Mesothelial cell of epicardium (in vitro differentiated cells): ENCODE data around the gene ARHGAP1. TPM values are rescaled to one million over a fixed set of nuclear protein-coding genes. Genes with fewer than 3 reads are reported as not detected.

Source experiments
- DNase-seq, 2 experiments: peaks; one replicate each; pipeline ENCODE4 v3.0.0; 2021; ENCODE audit warnings: low spot score in 2 of 2; ENCODE audit not compliant: unreplicated experiment in 2 of 2
- H3K27ac Mint-ChIP-seq: 2 replicates; pipeline ENCODE4 v1.8.0; 2021; ENCODE audit warnings: mixed read lengths
- H3K27me3 Mint-ChIP-seq: 2 replicates; pipeline ENCODE4 v1.8.0; 2021; ENCODE audit warnings: low read depth, mixed read lengths
- H3K36me3 Mint-ChIP-seq: 2 replicates; pipeline ENCODE4 v1.8.0; 2021; ENCODE audit warnings: mixed read lengths
- H3K4me1 Mint-ChIP-seq: 2 replicates; pipeline ENCODE4 v1.8.0; 2021; ENCODE audit warnings: mixed read lengths
- H3K4me3 Mint-ChIP-seq: 2 replicates; pipeline ENCODE4 v1.8.0; 2021; ENCODE audit warnings: mild to moderate bottlenecking, moderate library complexity, mixed read lengths
- H3K9me3 Mint-ChIP-seq: 2 replicates; pipeline ENCODE4 v1.8.0; 2021; ENCODE audit warnings: mixed read lengths
- total RNA-seq: library from RNA; stranded (reverse); gene quantifications from 3 replicates; pipeline ENCODE4 v1.2.1, GENCODE V29; 2021
- TF ChIP-seq, protein P1 (sequence below): fragments of 200-600 bp; sonication (generic); IDR thresholded peaks from one replicate; pipeline ENCODE4 v1.5.0; 2021; ENCODE audit warnings: antibody characterized with exemption; ENCODE audit not compliant: unreplicated experiment

Gene ARHGAP1
- total RNA-seq, 1 donor from 2014 or later: 49.4 TPM

DNA sequence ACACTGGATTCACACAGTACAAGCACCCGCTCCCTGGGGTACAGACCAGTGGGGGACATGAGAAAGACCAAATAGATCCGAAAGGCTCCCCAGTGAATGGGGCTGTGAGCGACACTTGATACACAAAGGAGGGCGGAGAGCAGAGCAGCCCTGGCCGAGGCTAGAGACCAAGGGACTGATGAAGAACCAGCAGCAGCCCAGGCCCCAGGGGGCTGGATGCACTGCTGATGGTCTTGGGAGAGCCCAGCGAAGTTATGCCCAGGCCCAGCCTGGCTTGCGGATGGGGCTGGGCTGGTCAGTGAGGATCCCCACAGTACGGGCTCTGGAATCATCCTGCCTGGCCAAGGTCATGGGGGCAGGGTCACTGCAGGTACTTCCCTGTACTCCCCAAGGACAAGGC lies 23.2 kb downstream of the ARHGAP1 start:
- Mint-ChIP-seq H3K4me3 (no peak overlapping the region), H3K36me3 (peaks cover 11% of the 10 kb centered on the region), H3K4me1 (peaks cover 17% of the 10 kb centered on the region), H3K27me3 (no peaks in the 10 kb centered on the region), H3K27ac (no peak overlapping the region), H3K9me3 (no peaks in the 10 kb centered on the region)
- no peak for DNase-seq
- TF ChIP-seq, protein P1, sequence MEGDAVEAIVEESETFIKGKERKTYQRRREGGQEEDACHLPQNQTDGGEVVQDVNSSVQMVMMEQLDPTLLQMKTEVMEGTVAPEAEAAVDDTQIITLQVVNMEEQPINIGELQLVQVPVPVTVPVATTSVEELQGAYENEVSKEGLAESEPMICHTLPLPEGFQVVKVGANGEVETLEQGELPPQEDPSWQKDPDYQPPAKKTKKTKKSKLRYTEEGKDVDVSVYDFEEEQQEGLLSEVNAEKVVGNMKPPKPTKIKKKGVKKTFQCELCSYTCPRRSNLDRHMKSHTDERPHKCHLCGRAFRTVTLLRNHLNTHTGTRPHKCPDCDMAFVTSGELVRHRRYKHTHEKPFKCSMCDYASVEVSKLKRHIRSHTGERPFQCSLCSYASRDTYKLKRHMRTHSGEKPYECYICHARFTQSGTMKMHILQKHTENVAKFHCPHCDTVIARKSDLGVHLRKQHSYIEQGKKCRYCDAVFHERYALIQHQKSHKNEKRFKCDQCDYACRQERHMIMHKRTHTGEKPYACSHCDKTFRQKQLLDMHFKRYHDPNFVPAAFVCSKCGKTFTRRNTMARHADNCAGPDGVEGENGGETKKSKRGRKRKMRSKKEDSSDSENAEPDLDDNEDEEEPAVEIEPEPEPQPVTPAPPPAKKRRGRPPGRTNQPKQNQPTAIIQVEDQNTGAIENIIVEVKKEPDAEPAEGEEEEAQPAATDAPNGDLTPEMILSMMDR: no peak

DNA sequence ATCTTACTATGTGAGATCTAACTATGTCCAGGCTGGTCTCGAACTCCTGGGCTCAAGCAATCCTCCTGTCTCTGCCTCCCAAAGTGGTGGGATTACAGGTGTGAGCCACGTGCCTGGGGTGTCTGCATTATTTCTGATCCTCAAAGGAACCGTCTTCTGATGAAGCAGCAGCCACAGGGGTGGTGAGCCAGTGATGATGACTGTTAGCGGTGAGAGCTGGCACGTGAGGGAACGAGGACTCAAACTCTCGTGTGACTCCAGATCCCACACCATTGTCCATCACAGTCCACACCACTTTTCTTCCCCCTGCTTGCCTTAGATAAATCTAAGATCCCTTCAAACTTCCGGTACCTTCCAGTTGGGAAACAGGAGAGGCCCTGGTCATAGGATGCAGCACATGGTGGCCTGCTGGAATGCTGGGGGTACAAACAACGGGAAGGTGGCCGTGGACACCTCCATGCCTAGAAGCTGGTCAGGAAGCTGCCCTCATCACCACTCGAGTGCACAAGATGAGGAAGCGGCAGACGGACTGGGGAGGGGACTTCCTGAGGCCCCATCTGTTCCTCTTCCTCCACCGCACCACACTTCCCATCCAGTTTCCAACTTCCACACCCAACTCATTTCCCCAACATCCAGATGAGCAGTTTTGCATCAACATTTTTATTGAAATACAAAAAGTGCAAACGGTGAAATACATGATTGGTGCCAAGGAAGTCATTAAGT lies 23.8 kb downstream of the ARHGAP1 start:
- no peaks in the 10 kb centered on the region for H3K9me3 Mint-ChIP-seq
- DNase-seq: no peak
- peaks cover 17% of the 10 kb centered on the region for H3K4me1 Mint-ChIP-seq
- H3K36me3 Mint-ChIP-seq: peaks cover 13% of the 10 kb centered on the region
- H3K27me3 Mint-ChIP-seq: no peaks in the 10 kb centered on the region
- H3K4me3 Mint-ChIP-seq: no peak overlapping the region
- TF ChIP-seq, protein P1: no peak
- H3K27ac Mint-ChIP-seq: no peak overlapping the region

DNA sequence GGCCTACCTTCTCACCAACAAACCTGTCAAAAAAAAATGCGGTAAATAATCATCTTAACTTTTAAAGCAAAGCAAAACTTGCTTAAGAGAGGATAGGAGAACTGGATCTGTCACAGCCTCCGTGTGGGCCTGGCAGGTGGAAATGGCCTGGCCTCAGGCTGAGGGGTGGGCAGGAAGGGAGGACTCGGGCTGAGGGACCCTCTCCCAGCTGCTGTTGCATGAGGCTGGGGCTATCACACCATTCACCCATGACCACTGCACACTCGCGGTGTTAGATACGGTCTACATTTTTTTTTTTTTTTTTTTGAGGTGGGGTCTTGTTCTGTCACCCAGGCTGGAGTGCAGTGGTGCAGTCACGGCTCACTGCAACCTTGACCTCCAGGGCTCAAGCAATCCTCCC lies 24.5 kb downstream of the ARHGAP1 start:
- no peak overlapping the region for H3K4me3 Mint-ChIP-seq
- H3K27me3 Mint-ChIP-seq: no peaks in the 10 kb centered on the region
- no peak for DNase-seq
- peak overlapping the region; percentile 77 for H3K27ac Mint-ChIP-seq
- H3K9me3 Mint-ChIP-seq: no peaks in the 10 kb centered on the region
- H3K36me3 Mint-ChIP-seq: peaks cover 16% of the 10 kb centered on the region
- peaks cover 17% of the 10 kb centered on the region for H3K4me1 Mint-ChIP-seq
- TF ChIP-seq, protein P1: no peak

DNA sequence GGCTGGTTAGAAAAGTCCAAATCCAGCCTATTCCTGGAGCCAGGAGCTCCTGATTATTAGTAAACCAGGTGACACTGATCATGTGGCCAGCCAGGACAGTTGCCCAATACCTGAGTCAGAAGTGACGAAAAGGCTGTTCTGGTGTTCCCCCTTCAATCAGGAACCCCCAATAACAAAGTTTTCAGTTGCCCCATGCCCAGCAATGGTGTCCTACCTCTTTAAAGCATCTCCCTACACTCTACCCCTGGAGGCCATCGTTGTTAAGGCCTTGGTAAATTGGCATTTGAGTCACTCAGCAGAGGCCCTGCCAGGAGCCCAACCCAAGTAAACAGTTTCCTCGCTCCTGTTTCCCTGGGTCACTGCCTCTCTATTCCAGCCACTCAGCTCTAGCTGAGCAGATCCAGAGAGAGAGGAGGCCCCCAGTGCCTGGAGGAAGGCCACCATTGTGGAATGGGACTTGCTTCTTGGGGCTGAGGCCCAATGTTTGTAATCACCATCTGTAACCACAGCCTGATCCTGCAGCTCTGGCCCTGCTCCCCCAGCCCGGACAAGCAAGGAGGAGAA lies 25.0 kb downstream of the ARHGAP1 start:
- Mint-ChIP-seq H3K9me3 (no peaks in the 10 kb centered on the region), H3K4me1 (peaks cover 17% of the 10 kb centered on the region), H3K4me3 (no peak overlapping the region), H3K27me3 (no peaks in the 10 kb centered on the region), H3K36me3 (peaks cover 13% of the 10 kb centered on the region), H3K27ac (peak overlapping the region; percentile 77)
- DNase-seq: no peak
- TF ChIP-seq, protein P1: no peak

DNA sequence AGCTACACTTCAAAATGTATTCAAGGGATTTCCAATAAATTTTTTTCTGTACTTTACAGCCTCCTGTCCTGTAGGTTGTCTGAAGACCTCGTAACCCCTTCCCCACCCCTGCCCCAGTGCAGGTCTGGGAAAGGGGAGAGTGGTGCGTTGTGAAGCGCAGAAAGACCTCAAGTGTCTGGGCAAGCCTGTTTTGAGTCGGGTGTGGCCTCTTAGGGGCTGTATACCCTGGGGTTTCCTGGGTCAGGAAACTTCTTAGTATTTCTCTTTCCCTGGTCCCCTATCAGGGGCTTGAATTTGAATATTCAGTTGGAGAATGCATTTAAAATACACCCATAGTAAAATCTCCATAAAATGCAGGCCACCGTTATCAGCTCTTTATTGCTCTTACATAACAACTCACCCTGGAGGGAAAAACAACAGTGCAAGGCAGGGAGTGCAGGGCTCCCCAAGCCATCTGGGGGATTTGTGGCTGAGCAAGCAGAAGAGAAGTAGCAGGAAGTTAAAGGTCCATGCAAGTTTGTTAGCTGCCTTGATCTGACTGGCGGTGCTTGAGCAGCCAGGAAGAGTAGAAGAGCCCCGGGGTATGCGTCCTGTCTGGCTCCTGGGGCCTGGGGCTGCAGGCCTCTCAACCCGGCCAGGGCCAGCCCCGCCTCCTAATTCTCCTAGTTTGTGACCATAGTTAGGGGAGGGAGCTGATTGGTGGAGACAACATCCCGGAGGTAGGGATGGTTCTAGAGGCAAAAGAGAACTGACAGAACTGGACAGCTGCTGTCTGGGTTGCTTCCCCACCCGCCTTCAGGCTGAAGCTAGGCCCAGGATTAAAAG lies 25.7 kb downstream of the ARHGAP1 start:
- H3K4me3 Mint-ChIP-seq: no peak overlapping the region
- DNase-seq: peak in 1 of 2 experiments; percentile 43
- peaks cover 20% of the 10 kb centered on the region for H3K4me1 Mint-ChIP-seq

More for the DNA sequence above, 25.7 kb downstream of the ARHGAP1 start:
- TF ChIP-seq, protein P1: no peak
- Mint-ChIP-seq H3K36me3 (peaks cover 16% of the 10 kb centered on the region), H3K27me3 (no peaks in the 10 kb centered on the region), H3K9me3 (no peaks in the 10 kb centered on the region), H3K27ac (peak overlapping the region; percentile 92)
